Endothelial cell of umbilical vein (primary cell): Measurements from ENCODE around the gene KIF18A.
A peak's percentile ranks its signal among the peaks of the same experiment; 100 is the strongest.

Experiments used
- CTCF ChIP-seq, 2 donors: IDR thresholded peaks; 1 replicate in 1 of 2; 2 replicates in 1 of 2; pipeline ENCODE4 v1.5.1; 2011; ENCODE audit warnings: low read length in 2 of 2, mild to moderate bottlenecking in 2 of 2, moderate library complexity in 2 of 2, control low read depth in 1 of 2, inconsistent platforms in 1 of 2, low read depth in 1 of 2; ENCODE audit not compliant: insufficient read depth in 1 of 2; ENCODE audit errors: extremely low read depth in 1 of 2
- EZH2 ChIP-seq: IDR thresholded peaks from 2 replicates; pipeline ENCODE4 v1.6.1; 2012; ENCODE audit warnings: borderline replicate concordance, low read depth, mild to moderate bottlenecking, moderate library complexity, low read length, inconsistent platforms; ENCODE audit not compliant: severe bottlenecking
- FOS ChIP-seq: IDR thresholded peaks from 2 replicates; pipeline ENCODE4 v1.6.1; 2011; ENCODE audit warnings: mild to moderate bottlenecking, low read length, moderate library complexity, borderline replicate concordance; ENCODE audit not compliant: insufficient read depth
- JUN ChIP-seq: IDR thresholded peaks from 2 replicates; pipeline ENCODE4 v1.6.1; 2011; ENCODE audit warnings: borderline replicate concordance, low read depth; ENCODE audit not compliant: insufficient read length, insufficient read depth
- MAX ChIP-seq: IDR thresholded peaks from 2 replicates; pipeline ENCODE4 v1.6.1; 2011; ENCODE audit not compliant: insufficient read depth, insufficient read length
- MYC ChIP-seq: IDR thresholded peaks from one replicate; pipeline ENCODE4 v1.6.1; 2011; ENCODE audit warnings: mild to moderate bottlenecking, low read depth, low read length
- POLR2A ChIP-seq: IDR thresholded peaks from 2 replicates; pipeline ENCODE4 v1.6.1; 2012; ENCODE audit warnings: low read depth, mild to moderate bottlenecking, control low read depth, low read length
- POLR2AphosphoS5 ChIP-seq: IDR thresholded peaks from 2 replicates; pipeline ENCODE4 v1.6.1; 2012; ENCODE audit warnings: low read depth, mild to moderate bottlenecking, control low read depth, low read length, moderate library complexity; ENCODE audit not compliant: insufficient read depth

GRCh38 chr11:28117712-28118111, 9.8 kb upstream of the KIF18A start:
- TF ChIP-seq CTCF (IDR thresholded peaks at IDR 0.05; ENCODE audit: extremely low read depth in 1 of 2, insufficient read depth in 1 of 2, low read depth in 1 of 2, low read length in 2 of 2) (no peak), JUN (peak; percentile 8), MAX (no peak), POLR2AphosphoS5 (no peak), FOS (no peak), EZH2 (no peak), POLR2A (no peak), MYC (no peak)
